GM19452 (cell line): ENCODE data around the gene LHX2.

Experiments used
- ATAC-seq: cut with Tn5 transposase; IDR thresholded peaks from one replicate; pipeline ENCODE4 v1.9.1; 2021; ENCODE audit not compliant: unreplicated experiment

The LHX2 gene

GRCh38 chr9:124052401-124052800, 40.8 kb downstream of the LHX2 start:
- ATAC-seq = no peak

GRCh38 chr9:124054582-124055227, 43.1 kb downstream of the LHX2 start:
- peak; percentile 99 for ATAC-seq

DNA sequence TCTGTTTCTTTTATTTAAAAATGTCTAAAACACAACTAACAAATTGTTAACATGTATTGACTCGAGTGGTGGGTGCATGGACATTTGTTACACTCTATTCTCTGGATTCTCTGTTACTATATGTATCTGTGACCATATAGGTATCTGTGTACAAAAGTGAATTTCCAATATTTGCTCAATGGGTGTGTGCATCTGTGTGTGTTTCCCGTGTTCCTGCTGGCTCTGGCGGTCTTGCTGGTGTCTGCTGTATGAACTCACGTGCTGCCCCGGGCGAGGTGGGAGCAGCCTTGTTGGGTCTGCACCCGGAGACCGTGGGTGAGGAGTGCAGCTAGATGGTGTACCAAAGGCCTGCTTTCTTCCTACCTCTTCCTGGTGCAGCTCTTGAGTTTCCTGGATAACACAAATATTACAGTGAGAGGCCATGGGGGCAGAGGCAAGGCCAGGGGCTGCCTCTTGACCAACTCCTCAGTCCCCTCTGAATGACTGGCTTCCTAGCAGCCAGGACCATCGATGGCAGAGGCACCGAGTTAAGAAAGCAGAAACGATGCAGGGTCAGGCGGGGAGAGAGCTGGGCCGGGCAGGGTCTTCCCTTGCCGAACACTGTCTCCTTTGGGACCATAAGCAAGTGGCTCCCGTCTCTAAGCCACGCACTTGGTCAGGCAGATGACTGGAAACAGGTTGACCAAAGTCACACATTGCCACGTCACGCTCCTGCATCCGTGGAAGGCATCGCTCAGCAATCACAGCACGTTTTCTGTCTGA, 49.5 kb downstream of the LHX2 start:
- no peak for ATAC-seq

DNA sequence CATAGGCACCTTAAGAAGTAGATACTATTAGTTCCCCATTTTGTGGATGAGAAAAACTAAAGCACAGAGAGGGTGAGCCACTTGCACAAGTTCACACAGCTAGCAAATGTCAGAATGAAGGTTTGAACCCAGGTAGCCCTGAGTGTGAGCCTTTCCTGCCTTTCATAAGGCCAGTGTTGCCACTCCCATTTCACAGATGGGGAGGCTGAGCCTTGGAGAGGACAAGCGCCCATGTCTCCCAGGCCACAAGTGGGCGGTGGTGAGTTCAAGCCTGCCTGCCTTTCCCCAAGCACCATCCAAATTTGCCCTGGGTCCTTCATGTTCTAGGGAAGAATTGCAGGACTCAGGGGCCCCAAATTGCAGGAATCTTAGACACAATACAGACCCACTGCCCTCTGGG, 50.6 kb downstream of the LHX2 start:
- ATAC-seq = no peak

- ATAC-seq = no peak
Observed at GRCh38 chr9:124066783-124067577, 55.4 kb downstream of the LHX2 start.

- no peak for ATAC-seq
Observed at GRCh38 chr9:124068251-124068650, 56.7 kb downstream of the LHX2 start.

- ATAC-seq = no peak
Observed at GRCh38 chr9:124074746-124075145, 63.2 kb downstream of the LHX2 start.

DNA sequence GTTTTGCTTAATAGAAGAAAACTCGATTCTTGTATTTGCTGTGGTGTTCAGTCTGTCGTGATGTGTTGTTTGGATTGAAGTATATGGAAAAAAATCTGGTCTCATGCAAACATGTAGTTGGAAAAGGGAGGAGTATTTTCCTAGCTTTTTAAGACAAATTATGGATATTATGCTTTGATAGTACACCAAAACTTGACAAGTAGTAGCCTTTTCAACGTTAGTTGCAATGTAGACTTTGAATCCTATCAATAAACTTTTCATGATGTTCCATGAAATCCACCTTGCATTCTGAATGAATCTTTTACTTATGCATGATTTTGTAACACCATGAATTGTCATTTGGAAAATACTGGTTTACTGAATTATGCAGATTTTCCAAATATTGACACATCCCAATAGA, 64.2 kb downstream of the LHX2 start:
- no peak for ATAC-seq

DNA sequence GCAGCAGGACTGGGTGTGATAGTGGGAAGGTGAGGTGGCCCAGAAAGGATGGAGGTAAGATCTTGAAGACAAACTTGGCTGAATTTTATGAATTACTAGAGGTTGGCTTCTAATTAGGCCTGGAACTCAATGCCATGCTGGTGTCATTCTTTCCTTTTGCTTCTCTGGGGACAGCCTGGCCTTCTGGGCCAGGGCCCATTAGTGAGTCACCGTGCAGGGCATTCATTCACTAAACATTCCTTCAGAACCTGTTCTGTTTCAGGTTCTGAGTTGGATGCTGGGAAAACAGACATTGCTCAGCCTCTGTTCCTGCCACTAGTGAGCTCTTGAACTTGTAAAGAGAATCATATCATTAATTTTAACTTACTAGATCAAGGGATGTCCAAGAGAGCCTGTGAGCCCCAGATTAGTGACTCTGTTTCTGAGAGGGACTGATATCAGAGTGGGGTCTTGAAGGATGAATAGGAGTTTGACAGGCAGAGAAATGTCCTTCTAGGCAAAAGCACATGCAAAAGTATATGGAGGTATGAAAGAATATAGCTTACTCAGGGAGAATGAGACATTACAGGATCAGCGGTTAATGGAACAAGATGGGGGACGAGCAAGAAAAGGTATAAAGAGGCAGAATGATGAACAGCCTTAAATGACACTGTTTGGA, 66.5 kb downstream of the LHX2 start:
- no peak for ATAC-seq

GRCh38 chr9:124078641-124079040, 67.1 kb downstream of the LHX2 start:
- ATAC-seq = no peak

GRCh38 chr9:124079176-124079925, 67.8 kb downstream of the LHX2 start:
- ATAC-seq = no peak

DNA sequence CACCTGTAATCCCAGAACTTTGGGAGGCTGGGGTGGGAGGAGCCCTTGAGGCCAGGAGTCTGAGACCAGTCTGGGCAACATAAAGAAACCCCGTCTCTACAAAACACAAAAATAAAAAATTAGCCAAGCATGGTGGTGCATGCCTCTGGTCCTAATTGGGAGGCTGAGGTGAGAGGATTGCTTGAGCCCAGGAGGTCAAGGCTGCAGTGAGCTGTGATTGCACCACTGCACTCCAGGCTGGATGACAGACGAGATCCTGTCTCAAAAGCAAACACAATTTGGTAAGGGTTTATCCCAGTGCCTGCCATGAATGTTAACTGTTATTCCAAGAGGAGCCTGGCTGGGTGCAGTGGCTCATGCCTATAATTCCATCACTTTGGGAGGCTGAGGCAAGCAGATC, 71.1 kb downstream of the LHX2 start:
- ATAC-seq = no peak
